GM19463 (cell line): ENCODE data around the gene DENR.
"Not testable (repeated sequence)": the region's sequence is repeated elsewhere in the genome, so short reads cannot be mapped to it uniquely, and the experiment has no call there.

ENCODE experiments used
- ATAC-seq: cut with Tn5 transposase; IDR thresholded peaks from one replicate; pipeline ENCODE4 v1.9.1; 2021; ENCODE audit warnings: mild to moderate bottlenecking, moderate library complexity; ENCODE audit not compliant: unreplicated experiment

DENR gene

GRCh38 chr12:122738571-122738970, 14.1 kb upstream of the DENR start:
- ATAC-seq, result no peak

- ATAC-seq, result no peak
Observed at GRCh38 chr12:122740351-122740750, 12.3 kb upstream of the DENR start.

DNA sequence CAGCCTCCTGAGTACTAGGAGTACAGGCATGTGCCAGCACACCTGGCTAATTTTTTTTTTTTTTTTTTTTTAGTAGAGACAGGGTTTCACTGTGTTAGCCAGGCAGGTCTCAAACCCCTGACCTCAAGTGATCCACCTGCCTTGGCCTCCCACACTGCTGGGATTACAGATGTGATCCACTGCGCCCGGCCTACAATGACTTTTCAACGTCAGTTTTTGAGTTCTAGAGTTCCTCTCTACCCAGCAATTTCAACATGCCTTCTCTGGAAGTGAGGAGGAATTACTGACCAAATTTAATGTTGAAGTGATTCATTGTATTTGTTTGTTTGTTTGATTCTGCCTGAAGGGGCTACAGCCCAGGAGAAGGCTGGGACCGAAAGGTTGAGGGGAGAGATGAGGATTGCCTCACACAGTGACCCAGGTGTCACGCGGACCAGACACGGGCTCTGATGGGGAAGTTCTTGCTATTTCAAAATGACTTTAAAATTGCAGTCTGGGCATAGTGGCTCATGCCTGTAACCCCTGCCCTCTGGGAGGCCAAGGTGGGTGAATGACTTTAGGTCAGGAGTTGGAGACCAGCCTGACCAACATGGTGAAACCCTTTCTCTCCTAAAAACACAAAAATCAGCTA, 8.6 kb upstream of the DENR start:
- no peak for ATAC-seq

- no peak for ATAC-seq
Observed at GRCh38 chr12:122747224-122748135, 5.1 kb upstream of the DENR start.

DNA sequence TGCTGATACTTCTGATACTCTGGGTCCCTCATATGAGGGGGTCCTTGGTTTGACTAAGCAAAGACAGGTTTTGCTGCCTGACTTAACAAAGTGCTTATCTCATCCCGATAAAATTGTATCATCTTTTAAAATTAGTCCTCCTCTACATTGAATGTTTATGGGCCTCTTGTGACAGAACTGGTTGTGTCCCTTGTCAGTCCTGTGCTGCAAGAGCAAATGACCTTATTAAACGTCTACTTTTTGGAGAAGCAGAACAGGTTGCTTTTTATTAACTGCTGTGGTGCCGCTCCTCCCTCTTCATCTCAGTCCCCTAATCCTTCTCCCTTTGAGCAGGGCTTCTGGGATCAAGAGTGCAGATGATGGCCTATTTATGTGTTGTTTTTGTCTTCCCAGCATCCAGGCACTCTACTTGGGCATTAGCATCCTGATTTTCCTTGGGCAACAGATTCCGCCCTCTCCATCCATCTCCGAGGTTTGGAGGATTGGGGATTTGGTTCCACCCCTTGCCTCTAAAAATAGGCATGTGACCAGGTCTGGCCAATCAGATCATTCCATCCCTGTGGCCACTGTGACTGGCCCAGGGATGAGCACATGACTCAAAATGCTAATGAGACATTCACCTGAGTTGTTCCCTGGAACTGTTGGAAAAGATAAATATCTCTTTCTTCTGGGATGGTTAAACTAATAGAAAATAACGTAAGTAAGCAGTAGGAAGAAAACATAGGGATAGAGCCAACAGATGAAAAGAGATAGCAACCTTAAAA, 2.9 kb upstream of the DENR start:
- no peak for ATAC-seq

- not testable (repeated sequence) for ATAC-seq
Observed at GRCh38 chr12:122750781-122751515, 1.7 kb upstream of the DENR start.

DNA sequence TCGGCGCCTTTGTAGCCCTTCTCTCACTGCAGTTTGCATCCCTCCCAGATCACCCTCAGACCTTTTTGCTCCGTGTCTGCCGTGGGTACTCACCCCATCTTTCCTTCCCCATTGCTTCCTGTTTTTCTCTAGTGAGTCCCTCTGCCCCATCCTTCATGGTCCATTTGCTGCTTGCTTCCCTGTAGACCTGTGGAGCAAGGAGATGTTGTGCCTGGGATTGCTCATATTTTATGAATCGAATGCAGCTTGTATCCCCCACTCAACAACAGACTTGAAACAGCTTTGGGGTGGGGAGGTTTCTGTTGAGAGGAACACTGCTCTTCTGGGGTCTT, 661 bp downstream of the DENR start:
- no peak for ATAC-seq

- ATAC-seq, result no peak
Observed at GRCh38 chr12:122754790-122755189, 2.2 kb downstream of the DENR start.

DNA sequence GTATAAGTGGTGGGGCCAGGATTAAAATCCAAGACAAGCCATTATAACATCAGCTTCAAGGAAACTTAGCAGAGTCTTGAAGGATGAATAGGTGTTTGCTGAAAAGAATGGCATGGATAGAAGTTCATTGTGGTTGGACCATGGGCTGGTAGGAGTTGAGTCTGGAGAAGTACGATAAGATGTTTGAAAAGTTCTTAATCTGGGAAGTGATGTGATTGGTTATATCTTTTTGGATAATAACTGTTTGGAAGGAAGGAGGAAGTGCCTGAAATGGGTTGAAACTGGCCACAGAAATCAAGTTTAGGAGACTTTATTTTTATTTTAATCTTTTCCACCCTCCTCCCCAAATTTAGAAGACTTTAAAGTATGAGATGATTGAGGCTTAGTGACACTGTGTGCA, 4.9 kb downstream of the DENR start:
- no peak for ATAC-seq

DNA sequence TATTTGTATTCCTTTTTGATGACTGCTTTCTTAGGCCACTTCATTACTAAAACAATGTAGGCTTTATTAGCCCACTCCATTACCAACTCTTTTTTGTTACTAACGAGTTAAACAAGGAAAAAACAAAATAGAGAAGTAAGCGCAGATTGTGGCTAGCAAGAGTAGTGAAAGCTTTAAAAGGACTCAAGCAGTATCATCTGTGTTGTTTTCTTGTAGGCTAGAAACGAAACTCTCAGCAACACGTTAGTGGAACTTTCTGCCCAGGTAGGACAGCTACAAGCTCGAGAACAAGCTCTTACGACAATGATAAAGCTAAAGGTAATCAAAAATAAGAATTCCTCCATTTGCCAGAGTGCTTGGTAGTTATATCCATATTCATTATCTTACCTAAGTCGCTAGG, 32.9 kb downstream of the DENR start:
- ATAC-seq, result no peak

DNA sequence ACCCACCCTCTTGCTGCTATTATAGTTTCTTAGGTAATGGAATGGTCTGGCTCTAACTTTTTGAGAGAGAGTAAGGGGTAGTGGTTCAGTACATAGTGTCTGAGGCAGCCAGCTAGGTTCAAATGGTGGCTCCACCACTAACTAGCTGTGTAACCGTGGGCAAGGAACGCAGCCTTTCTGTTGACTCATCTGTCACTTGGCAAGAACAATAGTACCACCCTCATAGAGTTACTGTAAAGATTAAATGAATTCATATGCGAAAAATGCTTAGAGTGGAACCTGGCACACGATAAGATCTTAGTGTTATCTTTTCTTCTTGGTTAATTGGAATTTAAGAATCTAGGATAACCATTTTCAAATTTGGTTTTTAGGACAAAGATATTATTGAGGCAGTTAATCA, 35.8 kb downstream of the DENR start:
- ATAC-seq, result no peak

DNA sequence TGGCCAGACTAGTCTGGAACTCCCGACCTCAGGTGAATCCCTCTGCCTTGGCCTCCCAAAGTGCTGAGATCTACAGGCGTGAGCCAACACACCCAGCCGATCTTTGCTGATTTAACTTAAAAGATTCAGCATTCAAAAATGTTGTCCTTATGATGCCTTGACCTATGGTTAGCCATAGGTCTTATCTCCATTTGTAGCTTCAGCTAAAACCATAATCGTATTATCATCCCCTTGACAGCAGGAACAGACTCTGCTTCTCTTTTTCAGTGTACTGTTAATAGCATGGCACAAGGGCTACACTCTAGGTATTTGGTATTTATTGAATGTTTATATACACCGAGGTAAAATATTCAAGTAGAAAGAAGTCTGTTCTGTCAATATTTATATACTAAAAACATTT, 37.0 kb downstream of the DENR start:
- ATAC-seq, result no peak

GRCh38 chr12:122790393-122791075, 37.9 kb downstream of the DENR start:
- no peak for ATAC-seq

GRCh38 chr12:122793685-122794106, 41.1 kb downstream of the DENR start:
- no peak for ATAC-seq

DNA sequence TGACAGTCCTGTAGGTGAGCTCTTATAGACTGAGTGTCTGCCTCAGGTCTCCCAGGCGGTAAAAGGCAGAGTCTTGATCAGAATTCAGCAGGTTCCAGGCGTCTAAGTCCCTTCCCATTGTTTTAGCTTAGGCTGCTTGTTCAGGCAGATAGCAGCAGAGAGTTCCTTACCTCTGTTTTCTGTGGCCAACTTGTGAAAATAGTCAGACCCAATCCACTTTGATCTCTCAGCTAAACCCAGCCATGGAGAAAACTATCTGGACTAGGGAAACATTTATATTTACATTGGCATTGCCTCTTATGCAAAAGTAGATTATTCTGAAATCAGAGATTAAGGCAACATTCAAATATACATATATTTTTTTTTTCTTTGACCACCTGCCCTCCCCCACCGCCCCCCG, 43.2 kb downstream of the DENR start:
- no peak for ATAC-seq

DNA sequence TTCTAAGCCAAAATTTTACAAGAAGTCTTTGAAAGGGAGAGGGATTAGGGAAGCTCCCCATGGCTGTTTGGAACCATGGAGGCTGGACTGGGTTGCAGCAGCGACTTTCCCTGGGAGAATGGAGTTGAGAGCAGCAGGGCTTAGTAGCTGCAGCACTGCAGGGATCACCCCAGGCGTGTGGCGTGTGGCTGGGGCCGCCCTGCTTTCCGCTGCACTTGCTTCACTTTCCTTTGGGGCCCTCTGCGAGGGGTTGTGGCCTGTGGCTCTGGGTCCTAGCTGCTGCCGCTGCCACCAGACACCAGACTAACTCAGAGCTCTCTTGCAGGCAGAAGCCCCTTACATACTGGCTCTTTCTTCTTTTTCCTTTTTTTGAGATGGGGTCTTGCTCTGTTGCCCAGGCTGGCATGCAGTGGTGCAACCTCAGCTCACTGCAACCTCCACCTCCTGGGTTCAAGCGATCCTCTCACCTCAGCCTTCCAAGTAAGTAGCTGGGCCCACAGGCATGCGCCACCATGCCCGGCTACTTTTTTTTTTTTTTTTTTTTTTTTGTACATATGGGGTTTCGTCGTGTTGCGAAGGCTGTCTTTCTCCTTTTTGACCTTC, 47.1 kb downstream of the DENR start:
- ATAC-seq, result no peak

GRCh38 chr12:122803937-122804336, 51.3 kb downstream of the DENR start:
- no peak for ATAC-seq

- ATAC-seq, result not testable (repeated sequence)
Observed at GRCh38 chr12:122804957-122805356, 52.3 kb downstream of the DENR start.

- no peak for ATAC-seq
Observed at GRCh38 chr12:122807651-122808050, 55.0 kb downstream of the DENR start.

- no peak for ATAC-seq
Observed at GRCh38 chr12:122811777-122812176, 59.2 kb downstream of the DENR start.
